Breast epithelium (tissue), 3 donors: ENCODE results near the gene EHMT1.

Experiments used
- POLR2A ChIP-seq: fragments of 450-650 bp; IDR thresholded peaks from one replicate; pipeline ENCODE4 v1.6.1; 2016; ENCODE audit warnings: antibody characterized with exemption, mild to moderate bottlenecking, moderate library complexity
- POLR2AphosphoS5 ChIP-seq, 3 donors: sonication (generic); formaldehyde crosslinking; IDR thresholded peaks; one replicate each; pipeline ENCODE4 v1.6.1; 2017; ENCODE audit warnings: antibody characterized with exemption in 3 of 3
- TF ChIP-seq, protein P1 (sequence below), 3 donors: fragments of 450-650 bp; IDR thresholded peaks; one replicate each; pipeline ENCODE4 v1.5.1; 2016 to 2017; ENCODE audit warnings: antibody characterized with exemption in 3 of 3, mild to moderate bottlenecking in 3 of 3, moderate library complexity in 3 of 3

DNA sequence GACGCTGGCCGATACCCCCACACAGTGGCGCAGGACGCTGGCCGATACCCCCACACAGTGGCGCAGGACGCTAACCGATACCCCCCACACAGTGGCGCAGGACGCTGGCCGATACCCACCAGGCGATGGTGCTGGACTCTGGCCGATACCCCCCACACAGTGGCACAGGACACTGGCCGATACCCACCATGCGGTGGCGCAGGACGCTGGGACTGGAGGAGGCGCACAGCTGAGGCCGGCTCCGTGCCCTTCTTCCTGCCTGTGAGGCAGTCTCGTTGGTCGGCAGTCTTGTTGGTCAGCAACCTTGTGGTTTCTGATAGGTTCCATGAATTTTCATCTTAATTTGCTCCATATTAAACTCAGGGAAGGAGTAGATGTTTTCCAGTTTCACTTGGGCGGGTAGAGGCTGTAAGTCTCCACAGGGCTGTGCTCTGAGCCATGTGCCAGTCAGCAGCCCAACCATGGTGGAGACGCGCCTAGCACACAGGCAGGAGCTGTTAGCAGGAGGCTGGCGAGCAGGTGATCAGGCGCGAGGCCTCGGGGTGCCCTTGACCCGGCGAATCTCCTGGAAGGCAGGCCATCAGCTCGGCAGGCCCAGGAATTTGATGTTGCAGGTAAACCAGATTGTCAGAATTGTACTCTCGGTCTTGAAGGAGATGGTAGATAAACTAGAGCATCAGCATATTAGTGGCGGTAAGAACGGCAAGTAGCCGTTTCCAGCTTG, 75.6 kb downstream of the EHMT1 start:
- TF ChIP-seq, protein P1, sequence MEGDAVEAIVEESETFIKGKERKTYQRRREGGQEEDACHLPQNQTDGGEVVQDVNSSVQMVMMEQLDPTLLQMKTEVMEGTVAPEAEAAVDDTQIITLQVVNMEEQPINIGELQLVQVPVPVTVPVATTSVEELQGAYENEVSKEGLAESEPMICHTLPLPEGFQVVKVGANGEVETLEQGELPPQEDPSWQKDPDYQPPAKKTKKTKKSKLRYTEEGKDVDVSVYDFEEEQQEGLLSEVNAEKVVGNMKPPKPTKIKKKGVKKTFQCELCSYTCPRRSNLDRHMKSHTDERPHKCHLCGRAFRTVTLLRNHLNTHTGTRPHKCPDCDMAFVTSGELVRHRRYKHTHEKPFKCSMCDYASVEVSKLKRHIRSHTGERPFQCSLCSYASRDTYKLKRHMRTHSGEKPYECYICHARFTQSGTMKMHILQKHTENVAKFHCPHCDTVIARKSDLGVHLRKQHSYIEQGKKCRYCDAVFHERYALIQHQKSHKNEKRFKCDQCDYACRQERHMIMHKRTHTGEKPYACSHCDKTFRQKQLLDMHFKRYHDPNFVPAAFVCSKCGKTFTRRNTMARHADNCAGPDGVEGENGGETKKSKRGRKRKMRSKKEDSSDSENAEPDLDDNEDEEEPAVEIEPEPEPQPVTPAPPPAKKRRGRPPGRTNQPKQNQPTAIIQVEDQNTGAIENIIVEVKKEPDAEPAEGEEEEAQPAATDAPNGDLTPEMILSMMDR (IDR thresholded peaks at IDR 0.05), result no peak
- TF ChIP-seq POLR2A (no peak), POLR2AphosphoS5 (IDR thresholded peaks at IDR 0.05) (no peak)
